Activated CD4-positive, alpha-beta T cell treated with anti-CD3 and anti-CD28 coated beads, Interleukin-10, Interleukin-2, amounts not matched to agents 100 ng/mL and 50 ng/mL, durations not matched to agents 16 hours and 8 hours (primary cell): ENCODE data around the gene ACADS.
"Not testable (repeated sequence)": the region's sequence is repeated elsewhere in the genome, so short reads cannot be mapped to it uniquely, and the experiment has no call there.

ENCODE experiments used
- DNase-seq: peaks from one replicate; pipeline ENCODE4 v3.0.0-alpha.2; 2020

Gene ACADS

DNA sequence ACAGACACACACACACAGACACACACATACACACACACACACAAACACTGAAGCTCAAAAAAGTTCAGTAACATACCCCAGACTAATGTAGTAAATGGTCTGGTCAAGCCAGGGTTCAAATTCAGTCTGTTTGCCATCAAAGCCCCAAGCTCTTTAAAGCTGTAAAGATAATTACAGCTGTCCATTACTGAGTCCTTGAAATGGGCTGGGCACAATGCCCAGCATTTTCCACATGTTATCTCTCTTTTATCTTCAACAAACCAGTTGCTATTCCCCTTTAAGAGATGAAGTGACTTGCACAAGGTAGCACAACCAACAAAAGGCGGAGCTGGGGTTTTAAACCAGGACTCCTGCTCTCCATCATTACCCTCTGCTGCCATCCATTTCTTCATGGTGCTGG lies 23.0 kb upstream of the ACADS start:
- DNase-seq = no peak

DNA sequence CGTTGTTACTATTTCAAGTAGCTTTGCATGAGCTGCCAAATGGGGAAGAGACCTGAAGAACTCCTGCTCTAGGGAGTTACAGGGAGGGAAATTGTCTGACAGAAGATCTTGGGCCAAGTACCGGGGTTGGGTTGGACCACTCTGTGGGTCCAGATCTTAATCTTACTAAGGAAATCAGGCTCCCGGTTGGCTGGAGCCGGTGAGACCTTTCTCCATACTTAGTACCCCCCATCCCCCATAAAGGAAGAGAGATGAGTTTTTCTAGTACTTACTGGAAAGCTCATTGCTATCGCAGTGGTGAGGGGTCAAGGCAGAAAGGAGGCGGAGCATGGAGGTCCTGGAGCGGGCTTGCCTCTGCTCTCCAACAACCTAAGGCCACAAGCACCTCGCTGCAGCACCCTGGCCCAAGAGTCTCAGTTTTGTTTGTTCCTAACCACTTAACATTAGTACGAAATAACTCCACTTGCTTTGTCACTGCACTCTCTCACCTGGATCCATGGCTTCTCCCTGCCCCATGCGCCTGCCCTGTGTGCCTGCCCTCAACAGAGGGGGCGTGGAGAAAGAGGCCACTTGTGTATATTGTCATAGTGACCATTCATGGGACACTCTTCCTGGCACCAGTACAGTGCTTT lies 22.2 kb upstream of the ACADS start:
- DNase-seq = no peak

DNA sequence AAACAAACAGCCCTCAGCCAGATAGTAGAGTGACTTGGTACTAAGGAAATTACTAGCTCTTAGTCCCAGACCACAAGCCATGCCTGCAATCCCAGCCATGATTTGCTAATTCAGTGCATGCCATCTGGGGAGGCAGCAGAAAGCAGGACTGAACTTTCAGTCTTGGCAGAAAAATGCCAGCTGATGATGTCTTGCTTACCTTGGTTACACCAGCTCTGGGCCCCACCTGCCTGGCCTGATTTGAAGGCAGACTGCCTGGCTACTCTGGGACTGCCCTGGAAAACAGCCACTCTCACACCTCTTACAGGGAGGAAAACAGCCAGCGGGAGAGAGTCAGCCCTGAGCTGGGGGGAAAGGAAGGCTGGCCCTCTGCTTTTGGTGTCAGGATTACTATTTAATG lies 20.0 kb upstream of the ACADS start:
- no peak for DNase-seq

DNA sequence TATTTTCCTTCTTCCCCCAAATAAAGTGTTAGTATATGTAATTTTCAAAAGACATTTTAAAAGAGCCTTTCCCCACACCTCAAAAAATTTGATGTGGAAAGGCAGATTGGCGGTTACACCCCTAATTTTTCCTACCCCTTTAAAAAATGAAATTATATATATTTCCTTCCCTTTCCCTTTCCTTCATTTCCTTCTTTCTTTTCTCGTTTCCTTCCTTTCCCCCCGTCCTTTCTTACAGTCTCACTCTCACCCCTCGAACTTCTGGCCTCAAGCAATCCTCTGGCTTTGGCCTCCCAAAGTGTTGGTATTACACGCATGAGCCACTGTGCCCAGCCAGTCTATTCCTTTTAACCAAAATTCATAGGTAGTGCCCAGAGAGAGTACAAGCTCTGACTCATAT lies 19.6 kb upstream of the ACADS start:
- DNase-seq = no peak

DNA sequence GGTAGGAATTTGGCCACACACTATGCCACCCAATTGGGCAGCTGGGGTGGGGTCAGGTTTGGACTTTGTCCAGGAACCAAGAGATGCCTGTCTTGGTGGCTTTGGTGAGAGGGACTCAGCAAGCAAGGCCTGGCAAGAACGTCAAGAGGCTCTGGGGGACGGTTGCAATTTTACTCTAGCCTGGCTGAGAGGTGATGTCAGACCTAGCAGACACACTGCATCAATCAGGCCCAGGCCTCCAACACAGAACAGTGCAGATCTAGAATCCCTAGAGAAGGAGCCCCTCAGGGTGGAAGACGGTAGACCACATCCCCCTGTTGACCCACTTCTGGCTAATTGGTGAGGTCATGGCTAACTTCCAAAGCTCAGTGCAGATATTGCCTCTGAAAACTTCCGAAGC lies 17.0 kb upstream of the ACADS start:
- no peak for DNase-seq

DNA sequence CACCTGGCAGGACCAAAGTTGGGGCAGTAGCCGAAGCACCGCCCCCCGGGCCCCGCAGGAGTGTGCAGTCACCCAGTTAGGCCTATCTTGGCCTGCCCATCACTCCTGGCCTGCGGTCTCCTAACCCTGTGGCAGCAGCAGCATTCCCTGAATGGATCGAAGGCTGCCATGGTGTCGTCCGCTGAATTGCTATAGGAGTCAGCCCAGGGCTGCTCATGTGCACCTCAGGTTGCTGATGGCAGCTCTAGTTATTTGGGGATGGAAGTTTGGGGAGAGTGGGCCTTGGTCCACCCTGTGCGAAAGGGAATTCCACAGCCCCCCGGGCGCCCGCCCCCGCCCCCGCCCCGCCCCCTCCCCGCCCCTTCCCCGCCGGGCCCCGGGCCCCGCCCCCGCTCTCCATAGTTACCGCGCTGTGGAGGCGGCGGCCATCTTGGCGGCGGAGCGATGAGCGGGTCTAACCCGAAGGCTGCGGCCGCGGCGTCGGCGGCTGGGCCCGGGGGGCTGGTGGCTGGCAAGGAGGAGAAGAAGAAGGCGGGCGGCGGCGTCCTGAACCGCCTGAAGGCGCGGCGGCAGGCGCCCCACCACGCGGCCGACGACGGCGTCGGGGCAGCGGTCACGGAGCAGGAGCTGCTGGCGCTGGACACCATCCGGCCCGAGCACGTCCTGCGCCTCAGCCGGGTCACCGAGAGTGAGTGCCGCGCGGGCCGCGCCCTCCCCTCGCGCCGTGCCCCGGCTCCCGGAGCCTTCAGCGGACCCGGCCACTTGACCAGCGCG lies 15.4 kb upstream of the ACADS start, which contains the start of gene UNC119B:
Gene UNC119B, plus strand, starts transcription at position 428 of the 774 bp plus-strand sequence. Its CDS starts 17 bp downstream, at position 445.
- peak; percentile 81 for DNase-seq

DNA sequence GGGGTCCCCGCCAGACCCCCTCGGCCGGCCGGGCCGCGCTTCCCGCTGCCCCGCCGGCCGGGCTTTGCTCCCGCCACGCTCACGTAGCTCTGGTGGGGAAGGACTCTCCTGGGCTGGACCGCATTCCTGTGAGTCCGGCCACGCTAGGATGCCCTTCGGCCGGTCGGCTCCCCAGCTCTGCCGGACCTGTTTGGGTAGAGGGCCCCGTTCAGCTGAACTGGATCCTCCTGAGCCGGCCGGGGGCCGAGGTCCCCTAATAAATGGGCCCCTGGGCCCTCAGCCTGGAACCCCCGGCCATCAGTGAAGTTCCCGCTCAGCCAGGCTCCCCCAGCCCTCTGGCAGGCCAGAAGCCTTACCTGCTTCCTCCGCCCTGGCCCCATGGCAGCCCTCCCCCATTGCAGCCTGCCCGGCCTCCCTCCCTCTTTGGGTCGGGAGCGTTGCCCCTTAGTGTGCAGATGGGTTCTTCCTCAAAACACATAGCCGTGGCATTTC lies 14.8 kb upstream of the ACADS start:
- DNase-seq = peak; percentile 52

DNA sequence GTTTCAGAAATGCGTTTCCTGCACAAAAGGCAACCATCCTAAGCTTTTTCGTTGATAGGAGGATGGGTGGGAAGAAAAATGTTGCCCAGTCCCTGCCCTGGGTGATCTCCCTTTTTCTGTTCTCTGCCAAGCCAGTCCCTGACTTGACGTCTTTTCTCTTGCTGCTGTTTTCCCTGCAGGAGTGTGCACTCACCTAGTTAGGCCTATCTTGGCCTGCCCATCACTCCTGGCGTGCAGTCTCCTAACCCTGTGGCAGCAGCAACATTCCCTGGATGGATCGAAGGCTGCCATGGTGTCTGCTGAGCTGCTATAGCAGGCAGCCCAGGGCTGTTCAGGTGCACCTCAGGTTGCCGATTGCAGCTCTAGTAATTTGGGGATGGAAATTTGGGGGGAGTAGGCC lies 14.2 kb upstream of the ACADS start:
- DNase-seq = no peak

DNA sequence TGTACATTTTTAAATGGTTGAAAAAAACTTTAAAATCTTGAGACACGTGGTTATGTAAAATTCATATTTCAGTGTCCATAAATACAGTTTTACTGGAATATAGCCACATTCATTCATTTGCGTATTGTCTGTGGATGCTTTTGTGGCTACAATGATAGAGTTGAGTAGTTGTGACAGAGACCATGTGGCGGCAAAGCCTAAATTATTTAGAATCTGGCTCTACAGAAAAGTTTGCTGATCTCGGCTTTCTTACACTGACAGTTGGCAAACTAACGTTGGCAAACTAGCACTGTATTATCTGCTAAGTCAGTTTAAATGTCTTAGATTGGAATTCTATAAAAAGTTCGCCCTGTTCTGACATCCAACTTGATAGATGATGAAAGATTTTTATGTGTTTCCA lies 13.0 kb upstream of the ACADS start:
- no peak for DNase-seq

DNA sequence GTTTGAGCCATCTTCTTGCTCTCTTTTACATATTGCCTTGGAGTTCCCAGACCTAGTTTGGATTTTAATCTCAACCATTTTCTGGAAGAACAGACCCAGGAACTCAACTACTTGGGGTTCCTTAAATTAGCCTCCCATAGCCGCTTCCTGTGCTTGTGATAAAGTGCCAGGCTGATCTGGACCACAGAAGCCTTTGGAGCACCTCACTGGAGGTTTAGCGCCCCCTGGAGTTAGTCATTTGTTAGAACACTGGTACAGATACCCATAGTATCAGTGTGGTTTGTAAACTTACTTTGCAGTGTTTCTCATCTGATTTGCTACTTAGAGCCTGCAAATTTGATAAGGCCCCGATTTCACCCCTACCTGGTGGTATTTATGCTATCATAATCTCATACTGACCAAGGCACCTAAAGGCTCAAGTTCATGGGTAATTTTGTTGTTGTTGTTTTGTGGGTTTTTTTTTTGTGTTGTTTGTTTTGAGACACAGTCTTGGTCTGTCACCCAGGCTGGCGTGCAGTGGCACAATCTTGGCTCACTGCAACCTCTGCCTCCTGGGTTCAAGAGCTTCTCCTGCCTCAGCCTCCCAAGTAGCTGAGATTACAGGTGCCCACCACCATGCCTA lies 11.7 kb upstream of the ACADS start:
- DNase-seq = peak; percentile 89

DNA sequence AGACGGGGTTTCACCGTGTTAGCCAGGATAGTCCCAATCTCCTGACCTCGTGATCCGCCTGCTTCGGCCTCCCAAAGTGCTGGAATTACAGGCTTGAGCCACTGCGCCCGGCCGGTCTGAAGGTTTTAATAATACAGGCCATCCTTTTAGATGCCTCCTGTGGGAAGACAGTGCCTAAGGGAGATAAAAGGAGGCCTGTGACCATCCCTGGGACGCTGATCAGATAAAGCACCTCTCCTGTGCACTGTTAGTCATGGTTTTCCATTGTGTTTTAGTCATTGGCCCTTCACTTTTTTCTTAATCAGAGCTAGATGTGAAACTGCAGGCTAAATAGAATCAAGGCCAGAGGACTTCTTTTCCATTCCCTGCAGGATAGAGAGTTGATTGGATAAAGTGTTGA lies 7.6 kb upstream of the ACADS start:
- DNase-seq = no peak

DNA sequence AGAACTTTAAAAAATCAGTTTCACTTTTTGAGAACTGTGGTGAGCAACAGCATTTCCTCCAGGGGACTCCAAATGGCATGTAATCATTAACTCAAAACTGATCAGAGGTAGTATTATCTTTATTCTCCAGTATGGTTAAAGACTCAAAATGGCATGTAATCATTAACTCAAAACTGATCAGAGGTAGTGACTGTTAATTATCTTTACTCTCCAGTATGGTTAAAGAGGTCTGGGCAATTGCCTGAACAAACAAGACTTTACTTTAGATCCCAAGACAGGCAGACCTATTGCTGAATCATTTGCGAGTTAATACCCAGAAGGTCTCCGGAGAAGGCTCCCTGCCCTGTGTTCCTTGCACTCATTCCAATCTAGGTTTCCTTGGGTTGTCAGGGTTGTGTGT lies 6.6 kb upstream of the ACADS start:
- DNase-seq = no peak

DNA sequence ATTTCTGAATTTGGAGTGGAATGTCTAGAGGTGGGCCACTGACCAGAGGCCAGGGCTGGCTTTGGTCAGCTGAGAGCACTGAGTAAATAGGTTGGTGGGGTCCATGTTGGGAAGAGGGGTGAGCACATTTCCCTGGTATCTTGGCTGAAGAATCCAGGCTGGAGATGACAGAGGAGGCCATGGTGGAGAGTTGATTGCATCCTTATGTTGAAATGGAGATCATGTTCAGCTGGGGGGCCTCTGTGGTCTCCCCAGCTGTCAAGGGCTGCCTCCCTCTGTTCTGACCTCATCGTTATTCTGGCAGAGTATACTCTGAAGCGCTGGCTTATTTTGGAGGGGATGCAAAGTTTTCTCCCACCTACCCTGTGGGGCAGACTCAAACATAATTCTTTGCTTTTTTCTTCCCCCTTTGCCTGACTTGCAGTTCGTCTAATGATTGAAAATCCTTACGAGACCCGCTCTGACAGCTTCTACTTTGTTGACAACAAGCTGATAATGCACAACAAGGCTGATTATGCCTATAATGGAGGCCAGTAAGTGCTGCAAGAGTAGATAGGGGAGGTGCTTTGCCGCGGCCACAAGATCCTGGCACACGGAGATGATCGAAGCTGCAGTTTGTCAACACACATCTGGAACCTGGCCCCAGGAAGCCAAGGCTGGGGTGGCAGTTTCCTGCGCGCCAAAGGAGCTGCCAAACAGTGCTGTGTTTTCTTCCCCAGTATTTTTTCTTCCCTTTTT lies 6.0 kb upstream of the ACADS start:
- DNase-seq = no peak

DNA sequence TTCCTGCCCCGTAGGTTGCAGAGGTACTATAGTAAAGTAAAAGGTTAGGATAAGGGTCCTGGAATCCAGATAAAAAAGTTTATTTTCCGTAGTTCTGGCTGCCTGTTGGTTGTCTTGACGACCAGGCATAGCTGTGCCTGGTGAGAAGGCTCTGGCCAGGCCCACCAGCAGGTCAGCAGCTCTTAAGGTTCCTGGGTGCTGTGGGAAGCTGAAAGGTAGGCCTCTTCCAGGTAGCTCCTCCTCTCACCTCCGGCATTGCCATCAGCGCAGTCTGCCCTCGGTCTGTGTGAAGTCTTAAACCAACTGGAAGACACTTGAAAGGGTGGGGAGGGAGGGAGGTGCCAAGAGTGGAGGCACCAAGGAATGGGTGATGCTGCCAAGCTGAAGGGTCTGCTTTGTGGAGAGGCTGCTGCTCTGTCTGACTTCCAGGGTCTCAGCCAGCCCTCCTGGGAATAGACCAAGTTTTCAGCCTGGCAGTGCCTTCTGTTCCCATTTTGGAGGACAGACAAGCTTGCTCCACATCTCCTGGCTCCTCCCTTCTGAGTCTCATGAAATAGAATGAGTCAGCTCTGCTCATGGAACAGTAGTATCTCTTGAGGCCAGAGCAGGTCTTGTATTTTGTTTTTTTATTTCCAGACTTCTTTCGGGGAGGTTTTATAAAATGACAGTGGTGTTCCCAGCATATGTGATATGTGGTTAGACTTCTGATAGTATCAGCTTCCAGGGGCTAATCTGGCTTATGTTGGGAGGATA lies 5.2 kb upstream of the ACADS start:
- no peak for DNase-seq

DNA sequence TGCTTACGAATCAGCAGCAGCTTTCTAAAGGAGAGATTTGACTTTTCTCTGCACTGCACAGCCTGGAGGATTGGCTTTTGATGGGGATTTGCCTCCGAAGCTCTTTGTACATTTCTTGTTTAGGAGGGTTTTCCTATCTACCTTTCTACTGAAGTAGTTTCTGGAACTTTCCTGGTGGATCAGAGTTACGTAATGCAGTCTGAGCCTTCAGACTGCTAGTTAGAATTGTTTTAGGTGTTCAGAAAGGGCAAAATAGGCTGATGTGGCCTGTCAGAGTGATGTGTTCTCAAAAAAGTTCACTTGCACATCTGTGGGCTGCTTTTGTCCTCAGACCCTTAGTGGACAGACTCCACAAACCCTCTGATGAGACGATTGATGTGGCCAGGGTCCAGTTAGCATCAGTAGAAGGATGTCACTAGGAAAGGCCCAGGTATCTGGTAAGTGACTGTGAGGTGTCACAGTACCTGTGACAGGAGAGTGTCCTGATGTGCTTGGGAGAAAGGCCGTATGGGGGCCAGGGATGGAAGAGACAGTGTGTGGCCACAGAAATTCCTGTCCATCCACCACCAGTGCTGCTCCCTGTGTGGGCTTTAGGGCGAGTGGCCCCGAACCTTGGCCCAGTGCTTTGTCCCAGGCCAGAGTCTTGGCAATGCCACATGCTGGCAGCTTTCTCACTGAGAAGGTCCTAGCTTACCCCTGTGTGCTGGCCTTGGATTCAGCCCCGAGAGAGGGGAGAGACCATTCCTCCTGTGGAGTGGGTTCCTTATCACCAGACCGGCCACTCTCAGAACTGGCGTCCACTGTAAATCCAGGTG lies 4.4 kb upstream of the ACADS start:
- no peak for DNase-seq

DNA sequence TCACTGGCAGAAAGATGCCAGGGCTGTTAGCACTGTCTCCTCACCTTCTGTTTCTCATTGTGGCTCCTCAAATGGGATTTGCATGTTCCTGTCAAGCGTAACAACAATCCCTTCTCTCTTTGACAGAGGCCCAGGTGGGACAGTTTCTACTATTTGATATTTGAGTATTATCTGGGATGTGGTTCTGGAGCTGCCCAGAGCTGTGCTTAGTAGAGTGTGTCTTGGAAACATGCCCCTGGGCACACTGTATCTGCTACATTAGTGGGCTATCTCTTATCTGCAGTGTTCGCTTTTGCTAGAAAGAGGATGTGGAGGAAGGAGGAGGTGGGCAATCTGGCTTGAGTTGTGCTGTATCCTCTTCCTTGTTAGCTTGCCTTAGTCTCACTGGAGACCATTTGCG lies 3.8 kb upstream of the ACADS start:
- DNase-seq = no peak

DNA sequence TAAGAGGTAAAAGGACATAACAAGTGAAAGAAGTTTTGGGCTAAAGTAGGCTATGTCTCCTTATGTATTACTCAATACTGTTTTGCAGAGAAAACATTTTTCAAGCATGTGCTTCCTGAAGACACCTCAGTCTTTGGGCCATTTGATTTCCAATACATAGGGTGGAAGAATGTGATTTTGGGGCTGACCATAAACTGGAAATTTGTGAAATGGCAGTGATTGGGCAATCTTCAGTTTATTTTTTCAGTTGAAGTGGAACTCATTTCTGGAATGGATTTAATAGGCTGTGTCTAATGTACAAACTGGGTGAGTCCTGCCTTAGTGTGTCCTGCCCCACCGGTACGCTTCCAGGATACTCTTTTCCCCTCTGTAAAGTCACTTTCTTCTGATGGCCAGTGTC lies 2.8 kb upstream of the ACADS start:
- DNase-seq = no peak

DNA sequence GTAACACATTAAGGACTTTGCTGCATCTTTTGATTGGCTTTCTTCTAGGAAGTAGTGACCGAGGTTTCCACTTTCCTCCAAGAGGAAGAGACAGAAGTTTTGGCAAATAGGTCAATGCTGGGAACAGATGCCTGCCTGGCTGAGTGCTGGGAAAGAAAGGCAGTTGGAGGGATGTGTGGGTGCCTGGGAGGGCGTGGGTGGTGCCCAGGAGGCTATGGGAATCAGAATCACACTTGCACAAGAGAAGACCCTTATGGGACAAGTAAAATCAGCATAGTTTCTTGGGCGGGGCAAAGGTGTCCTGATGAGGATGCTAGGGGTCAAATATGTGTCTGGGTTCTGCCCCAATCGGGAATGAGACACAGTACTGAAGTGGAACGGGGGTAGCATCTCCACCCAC lies 906 bp upstream of the ACADS start:
- DNase-seq = no peak

DNA sequence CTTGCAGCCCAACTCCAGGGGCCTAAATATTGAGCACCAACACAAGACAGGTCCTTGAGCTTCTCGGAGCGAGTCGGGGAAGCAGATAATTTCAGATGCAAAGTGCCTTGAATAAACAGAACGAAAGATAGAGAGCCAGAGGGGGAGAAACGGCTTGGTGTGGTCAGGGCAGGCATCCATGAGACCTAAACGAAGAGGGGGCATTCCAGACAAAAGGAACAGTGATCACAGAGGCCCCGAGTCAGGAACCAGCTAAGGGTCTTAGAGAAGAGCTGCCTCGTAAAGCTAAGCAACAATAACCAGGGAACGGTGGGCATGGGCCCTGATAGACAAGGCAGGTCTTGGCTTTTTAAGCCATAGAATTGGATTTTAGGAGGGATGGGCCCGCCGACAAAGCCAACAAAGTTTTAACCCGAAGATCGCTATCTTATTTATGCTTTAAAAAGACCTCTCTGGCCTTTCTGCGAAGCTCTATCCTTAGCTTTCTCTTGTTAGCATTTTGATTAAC lies 421 bp upstream of the ACADS start:
- DNase-seq = no peak

DNA sequence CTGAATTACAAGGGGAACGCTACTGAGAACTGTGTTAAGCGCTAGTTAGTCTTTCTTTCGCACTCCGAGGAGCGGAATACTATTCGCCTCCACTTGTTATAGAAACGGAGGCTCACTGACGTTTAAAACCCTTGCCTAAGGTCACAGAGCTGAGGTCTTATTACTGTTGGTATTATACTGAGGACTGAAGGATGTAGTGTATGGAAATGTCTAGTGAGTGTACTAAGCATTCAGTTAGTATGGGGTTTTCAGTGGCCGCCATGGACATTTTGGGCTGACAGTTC lies 826 bp downstream of the ACADS start:
- no peak for DNase-seq

DNA sequence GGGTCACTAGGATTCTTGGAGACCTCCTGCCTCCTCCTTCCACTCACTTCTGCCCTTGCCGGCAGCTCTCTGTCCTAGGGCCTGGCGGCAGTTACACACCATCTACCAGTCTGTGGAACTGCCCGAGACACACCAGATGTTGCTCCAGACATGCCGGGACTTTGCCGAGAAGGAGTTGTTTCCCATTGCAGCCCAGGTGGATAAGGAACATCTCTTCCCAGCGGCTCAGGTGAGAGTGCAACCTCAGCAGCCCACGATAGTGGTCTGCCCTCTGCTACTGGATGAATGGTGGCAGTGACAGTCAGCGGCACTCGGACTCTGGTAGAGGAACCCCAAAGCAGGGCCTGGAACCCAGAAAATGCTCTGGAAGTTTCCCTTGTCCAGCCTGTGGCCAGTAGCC lies 1.3 kb downstream of the ACADS start:
- no peak for DNase-seq

DNA sequence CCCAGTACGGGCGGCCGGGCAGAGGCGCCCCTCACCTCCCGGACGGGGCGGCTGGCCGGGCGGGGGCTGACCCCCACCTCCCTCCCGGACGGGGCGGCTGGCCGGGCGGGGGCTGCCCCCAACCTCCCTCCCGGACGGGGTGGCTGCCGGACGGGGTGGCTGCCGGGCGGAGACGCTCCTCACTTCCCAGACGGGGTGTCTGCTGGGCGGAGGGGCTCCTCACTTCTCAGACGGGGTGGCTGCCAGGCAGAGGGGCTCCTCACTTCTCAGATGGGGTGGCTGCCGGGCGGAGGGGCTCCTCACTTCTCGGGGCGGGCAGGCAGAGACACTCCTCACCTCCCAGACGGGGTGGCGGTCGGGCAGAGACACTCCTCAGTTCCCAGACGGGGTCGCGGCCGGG lies 6.6 kb downstream of the ACADS start:
- not testable (repeated sequence) for DNase-seq
